Stomach (tissue), 9 donors: ENCODE data around the gene EFCAB10. TPM values are rescaled to one million over a fixed set of nuclear protein-coding genes. Genes with fewer than 3 reads are reported as not detected.

Experiments used
- DNase-seq, 2 donors: peaks; one replicate each; pipeline versions ENCODE4 v3.0.0 to v3.0.0-alpha.2; 2013 to 2019
- H3K27ac ChIP-seq, 5 donors: fragments of 200-600 bp in 4 of 5; sonication (generic) in 4 of 5; one replicate each; pipeline ENCODE4 v1.5.1; 2013 to 2019; ENCODE audit warnings: mild to moderate bottlenecking in 1 of 5, moderate library complexity in 1 of 5
- H3K27me3 ChIP-seq, 3 donors: fragments of 200-600 bp; sonication (generic); one replicate each; pipeline ENCODE4 v1.5.1; 2017 to 2019; ENCODE audit warnings: mixed run types in 1 of 3
- H3K36me3 ChIP-seq, 4 donors: fragments of 200-600 bp; sonication (generic); 1 replicate in 3 of 4; 2 replicates in 1 of 4; pipeline ENCODE4 v1.5.1; 2016 to 2019
- H3K4me1 ChIP-seq, 4 donors: fragments of 200-600 bp; sonication (generic); one replicate each; pipeline ENCODE4 v1.5.1; 2016 to 2019
- H3K4me3 ChIP-seq, 4 donors: fragments of 200-600 bp; sonication (generic) in 3 of 4; one replicate each; pipeline ENCODE4 v1.5.1; 2016 to 2019; ENCODE audit warnings: mild to moderate bottlenecking in 1 of 4
- H3K9me3 ChIP-seq, 4 donors: fragments of 200-600 bp; sonication (generic); one replicate each; pipeline ENCODE4 v1.5.1; 2016 to 2019
- CTCF ChIP-seq, 7 experiments: fragments of 450-650 bp in 4 of 7; fragments of 200-600 bp in 3 of 7; sonication (generic) in 3 of 7; IDR thresholded peaks; one replicate each; pipeline ENCODE4 v1.5.1; 2016 to 2019; ENCODE audit warnings: antibody characterized with exemption in 7 of 7, control low read depth in 2 of 7, mild to moderate bottlenecking in 1 of 7
- EP300 ChIP-seq: sonication (generic); formaldehyde crosslinking; IDR thresholded peaks from one replicate; pipeline ENCODE4 v1.6.1; 2017; ENCODE audit warnings: antibody characterized with exemption
- POLR2A ChIP-seq, 4 donors: fragments of 450-650 bp; IDR thresholded peaks; one replicate each; pipeline ENCODE4 v1.6.1; 2016; ENCODE audit warnings: antibody characterized with exemption in 4 of 4, control low read depth in 2 of 4, mild to moderate bottlenecking in 1 of 4, moderate library complexity in 1 of 4
- POLR2AphosphoS5 ChIP-seq, 3 donors: sonication (generic); formaldehyde crosslinking; IDR thresholded peaks; one replicate each; pipeline ENCODE4 v1.6.1; 2016; ENCODE audit warnings: antibody characterized with exemption in 3 of 3
- WGBS, 5 donors: extraction: QIAGEN DNeasy Blood & Tissue Kit in 3 of 5; methylation state at CpG; one replicate each; pipeline versions ENCODE4 v1.1.5 to v1.1.7; 2013 to 2018; 5-methylcytosine and 5-hydroxymethylcytosine counted together
- intact Hi-C: fragments of 100-400 bp; cut with DNase I; formaldehyde crosslinking; loops from one replicate; pipeline ENCODE4 v1.15.1; 2023; ENCODE audit warnings: low total_unique reads
- polyA plus RNA-seq, 3 donors: library from polyadenylated mRNA; stranded (reverse); fragments of 200-250 nt; gene quantifications; one replicate each; pipeline ENCODE4 v1.2.3, GENCODE V29; 2013
- total RNA-seq, 5 donors: library from RNA; depleted of rRNA; stranded (reverse); fragments of >200 nt; gene quantifications; one replicate each; pipeline versions ENCODE4 v1.1.0 to v1.2.3, GENCODE V29; 2014 to 2016
- donor health status: healthy with polysubstance abuse.
- donor health status: Bipolar disorder and iron deficiency.
- donor health status: healthy.

EFCAB10 gene
- total and polyA plus RNA-seq, 8 donors = 1.5 TPM; not detected in 7

DNA sequence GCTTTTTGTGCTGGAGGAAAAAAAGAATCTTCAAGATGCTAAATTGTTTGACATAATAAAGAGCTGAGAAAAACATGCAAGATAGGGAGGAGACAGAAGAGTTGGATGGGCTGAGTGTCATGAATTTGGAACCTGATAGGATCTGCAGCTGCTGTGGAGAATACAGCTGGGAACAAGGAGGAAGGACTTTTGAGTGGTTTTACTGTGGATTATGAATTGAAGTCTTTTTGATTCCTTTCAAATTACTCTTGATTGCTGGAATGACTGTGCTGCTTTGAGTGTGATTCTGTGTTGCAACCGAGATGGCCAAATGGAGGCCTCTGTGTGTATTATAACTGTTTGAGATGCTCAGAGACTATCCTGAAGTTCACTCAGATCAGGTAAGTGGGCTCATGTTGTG is 4.0 kb downstream of the EFCAB10 start:
- intact Hi-C loops = no loop called here
- 69 to 77% (median 73%) methylated on average over 1 of the region's 1 CpG for WGBS, 5 donors
- DNase-seq = no peak
- H3K4me3 ChIP-seq = no peak overlapping the region
- no peaks in the 10 kb centered on the region for H3K36me3 ChIP-seq
- TF ChIP-seq POLR2AphosphoS5 (IDR thresholded peaks at IDR 0.05) = no peak
- TF ChIP-seq CTCF (IDR thresholded peaks at IDR 0.05) = no peak
- no peak for TF ChIP-seq POLR2A (IDR thresholded peaks at IDR 0.05)
- no peak for TF ChIP-seq EP300
- H3K27me3 ChIP-seq = peaks cover 0 to 6% (median 0%) of the 10 kb centered on the region in 3 donors
- no peak overlapping the region for H3K27ac ChIP-seq
- peaks cover 6 to 10% (median 9%) of the 10 kb centered on the region in 4 donors for H3K4me1 ChIP-seq
- H3K9me3 ChIP-seq = no peaks in the 10 kb centered on the region

DNA sequence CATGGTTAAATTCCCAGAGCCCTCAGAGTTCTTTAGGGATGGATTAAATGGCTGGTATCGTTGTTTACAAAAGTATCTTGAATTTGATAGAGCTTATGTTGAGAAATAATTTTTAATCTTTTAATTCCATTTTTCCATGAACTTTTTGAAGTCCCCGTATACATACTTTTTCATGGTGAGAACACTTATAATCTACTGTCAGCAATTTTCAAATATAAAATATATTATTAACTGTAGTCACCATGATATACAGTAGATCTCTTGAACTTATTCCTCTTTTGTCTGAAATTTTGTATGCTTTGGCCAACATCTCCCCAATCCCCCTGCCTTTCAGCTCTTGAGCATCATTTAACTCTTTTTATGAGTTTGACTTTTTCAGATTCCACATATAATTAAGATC is 9.4 kb downstream of the EFCAB10 start:
- no peak overlapping the region for H3K4me3 ChIP-seq
- no peaks in the 10 kb centered on the region for H3K27me3 ChIP-seq
- no peaks in the 10 kb centered on the region for H3K9me3 ChIP-seq
- H3K27ac ChIP-seq = no peak overlapping the region
- peaks cover 7 to 34% (median 31%) of the 10 kb centered on the region in 4 donors for H3K36me3 ChIP-seq
- H3K4me1 ChIP-seq = no peaks in the 10 kb centered on the region
- intact Hi-C loops = no loop called here
- WGBS, 5 donors = 84 to 91% (median 87%) methylated on average over 2 of the region's 2 CpGs
- TF ChIP-seq POLR2AphosphoS5 (IDR thresholded peaks at IDR 0.05) (no peak), POLR2A (IDR thresholded peaks at IDR 0.05) (no peak), EP300 (no peak), CTCF (IDR thresholded peaks at IDR 0.05) (no peak)
- no peak for DNase-seq

DNA sequence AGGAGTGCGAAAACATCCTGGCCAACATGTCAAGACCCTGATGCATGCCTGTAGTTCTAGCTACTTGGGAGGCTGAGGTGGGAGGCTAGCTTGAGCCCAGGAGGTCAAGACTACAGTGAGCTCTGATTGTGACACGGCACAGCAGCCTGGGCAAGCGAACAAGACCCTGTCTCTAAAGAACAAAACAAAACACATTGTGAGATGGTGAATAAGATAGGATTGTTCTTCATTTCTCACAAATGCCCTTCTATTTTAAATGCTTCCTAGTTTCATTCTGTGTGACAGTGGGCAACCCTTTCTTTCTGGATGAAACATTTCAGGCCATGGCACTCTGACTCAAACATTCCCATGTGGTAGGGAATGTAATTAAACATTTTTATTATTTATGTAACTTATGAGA is 13.5 kb downstream of the EFCAB10 start:
- Histone ChIP-seq H3K9me3 (no peaks in the 10 kb centered on the region), H3K27ac (no peak overlapping the region), H3K36me3 (peaks cover 26 to 74% (median 70%) of the 10 kb centered on the region in 4 donors), H3K27me3 (no peaks in the 10 kb centered on the region), H3K4me1 (no peaks in the 10 kb centered on the region), H3K4me3 (no peak overlapping the region)
- DNase-seq = no peak
- intact Hi-C loops = no loop called here
- TF ChIP-seq POLR2A (IDR thresholded peaks at IDR 0.05) (no peak), POLR2AphosphoS5 (IDR thresholded peaks at IDR 0.05) (no peak), EP300 (no peak), CTCF (IDR thresholded peaks at IDR 0.05) (no peak)
- WGBS, 5 donors = 86 to 94% (median 92%) methylated on average over 3 of the region's 3 CpGs

DNA sequence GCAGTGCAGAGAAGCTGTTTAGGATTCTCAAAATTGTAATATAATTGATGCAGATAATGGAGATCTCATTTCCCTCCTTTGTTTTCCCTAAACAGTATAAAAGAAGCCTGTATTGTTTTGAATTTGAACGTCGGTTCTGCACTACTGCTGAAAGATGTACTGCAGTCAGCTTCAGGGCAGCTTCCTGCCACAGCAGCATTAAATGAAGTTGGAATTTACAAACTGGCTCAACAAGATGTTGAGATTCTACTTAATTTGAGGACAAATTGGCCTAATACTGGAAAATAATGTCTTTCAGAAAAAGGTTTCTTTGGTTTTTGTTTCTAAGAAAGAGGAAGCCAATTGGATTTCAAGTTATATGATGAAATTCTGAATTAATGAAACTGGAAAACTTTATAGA is 14.3 kb downstream of the EFCAB10 start:
- Histone ChIP-seq H3K36me3 (peaks cover 31 to 82% (median 78%) of the 10 kb centered on the region in 4 donors), H3K4me1 (no peaks in the 10 kb centered on the region), H3K4me3 (no peak overlapping the region), H3K27me3 (no peaks in the 10 kb centered on the region), H3K27ac (no peak overlapping the region), H3K9me3 (no peaks in the 10 kb centered on the region)
- WGBS, 5 donors = 74 to 81% (median 78%) methylated on average over 2 of the region's 2 CpGs
- no peak for DNase-seq
- intact Hi-C loops = no loop called here
- no peak for TF ChIP-seq EP300

DNA sequence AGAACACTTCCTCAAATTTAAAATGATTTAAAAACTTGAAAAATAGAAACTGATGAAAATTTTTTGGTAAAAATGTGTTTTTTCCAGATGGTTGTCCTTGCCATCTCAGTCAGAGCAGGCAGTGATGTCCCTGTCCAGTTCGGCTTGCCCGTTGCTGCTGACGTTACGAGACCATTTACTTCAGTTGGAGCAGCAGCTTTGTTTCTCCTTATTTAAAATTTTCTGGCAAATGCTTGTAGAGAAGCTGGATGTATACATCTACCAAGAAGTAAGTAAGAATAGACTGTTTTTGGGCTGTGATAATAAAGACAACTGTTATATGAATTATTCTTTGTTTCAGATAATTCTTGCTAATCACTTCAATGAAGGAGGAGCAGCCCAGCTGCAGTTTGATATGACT is 16.1 kb downstream of the EFCAB10 start:
- Histone ChIP-seq H3K9me3 (no peaks in the 10 kb centered on the region), H3K4me1 (no peaks in the 10 kb centered on the region), H3K4me3 (no peak overlapping the region), H3K27ac (no peak overlapping the region), H3K36me3 (peaks cover 35 to 96% (median 95%) of the 10 kb centered on the region in 4 donors), H3K27me3 (no peaks in the 10 kb centered on the region)
- TF ChIP-seq POLR2AphosphoS5 (IDR thresholded peaks at IDR 0.05) (no peak), POLR2A (IDR thresholded peaks at IDR 0.05) (no peak), CTCF (IDR thresholded peaks at IDR 0.05) (no peak), EP300 (no peak)
- no peak for DNase-seq
- intact Hi-C loops = no loop called here
- 93 to 98% (median 96%) methylated on average over 4 of the region's 4 CpGs for WGBS, 5 donors
